22Rv1 (cell line): ENCODE data around the gene BACH1.

Source experiments
- CTCF ChIP-seq: fragments of 450-650 bp; IDR thresholded peaks from 2 replicates; pipeline ENCODE4 v1.5.1; 2017; ENCODE audit warnings: mild to moderate bottlenecking
- ZFX ChIP-seq: fragments of 450-650 bp; IDR thresholded peaks from 2 replicates; pipeline ENCODE4 v1.6.1; 2017; ENCODE audit warnings: antibody characterized with exemption, borderline replicate concordance

DNA sequence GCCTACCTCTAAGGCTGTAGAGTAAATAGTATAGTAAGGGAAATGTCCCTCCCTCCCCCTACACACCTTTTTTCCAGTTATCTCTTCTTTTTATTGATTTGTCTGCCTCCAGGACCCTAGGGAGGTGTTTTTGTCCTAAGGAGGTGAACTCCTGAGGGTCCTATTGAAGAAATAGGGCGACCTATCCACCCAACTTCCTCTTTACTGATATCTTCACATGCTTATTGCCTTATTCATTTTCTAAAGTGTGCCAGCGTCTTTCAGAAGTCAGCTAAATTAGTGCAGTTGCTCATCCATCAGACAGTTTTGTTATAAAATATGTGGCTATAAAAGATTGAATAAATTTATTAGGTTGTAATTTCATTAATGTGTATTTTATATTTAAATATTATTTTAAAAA is 5.9 kb downstream of the BACH1 start:
- TF ChIP-seq CTCF (no peak), ZFX (no peak)
